Psoas muscle (tissue), 8 donors: ENCODE measurements around the gene MRPS35. TPM values are rescaled to one million over a fixed set of nuclear protein-coding genes. Genes with fewer than 3 reads are reported as not detected.

ENCODE experiments used
- ATAC-seq, 4 donors: fragments of 200-7000 bp; cut with Tn5 transposase; one replicate each; pipeline ENCODE4 v1.9.1; 2020; ENCODE audit warnings: moderate library complexity in 3 of 4, mild to moderate bottlenecking in 2 of 4
- DNase-seq, 2 donors: peaks; one replicate each; pipeline ENCODE4 v3.0.0-alpha.2; 2020
- H3K27ac ChIP-seq: fragments of 200-600 bp; one replicate; pipeline ENCODE4 v1.8.0; 2022
- H3K27me3 ChIP-seq, 3 donors: fragments of 200-600 bp in 1 of 3; one replicate each; pipeline versions ENCODE4 v1.6.1 to v1.8.0; 2013 to 2022; ENCODE audit warnings: low read length in 2 of 3, mild to moderate bottlenecking in 2 of 3, moderate library complexity in 1 of 3; ENCODE audit not compliant: insufficient read depth in 3 of 3
- H3K36me3 ChIP-seq, 2 donors: fragments of 200-600 bp in 1 of 2; one replicate each; pipeline versions ENCODE4 v1.6.1 to v1.8.0; 2013 to 2022; ENCODE audit warnings: low read depth in 1 of 2, mild to moderate bottlenecking in 1 of 2, moderate library complexity in 1 of 2; ENCODE audit not compliant: insufficient read depth in 1 of 2
- H3K4me1 ChIP-seq: fragments of 200-600 bp; one replicate; pipeline ENCODE4 v1.8.0; 2022
- H3K4me3 ChIP-seq: fragments of 200-600 bp; one replicate; pipeline ENCODE4 v1.8.0; 2022; ENCODE audit warnings: mild to moderate bottlenecking
- H3K9me3 ChIP-seq: fragments of 200-600 bp; one replicate; pipeline ENCODE4 v1.8.0; 2022
- WGBS, 3 donors: extraction: QIAGEN DNeasy Blood & Tissue Kit; methylation state at CpG; one replicate each; pipeline versions ENCODE4 v1.1.6 to v1.1.7; 2013; 5-methylcytosine and 5-hydroxymethylcytosine counted together
- intact Hi-C, 2 donors: fragments of 100-400 bp; cut with DNase I; formaldehyde crosslinking; loops; one replicate each; pipeline versions ENCODE4 v1.11.0 to v1.14.2; 2022
- polyA plus RNA-seq, 3 donors: library from polyadenylated mRNA; stranded (reverse); fragments of 200-250 nt; gene quantifications; one replicate each; pipeline ENCODE4 v1.2.3, GENCODE V29; 2013
- total RNA-seq, 4 donors: library from RNA; stranded (reverse); fragmentation: NEBNext Ultra II Directional in 2 of 4; extraction: Animal tissue kit (Norgen Biotek cat#: 25700) in 2 of 4; gene quantifications; one replicate each; pipeline versions ENCODE4 v1.2.1 to v1.2.4, GENCODE V29; 2021 to 2023
- TF ChIP-seq, protein P1 (sequence below): fragments of 200-600 bp; IDR thresholded peaks from one replicate; pipeline ENCODE4 v1.8.0; 2022; ENCODE audit warnings: antibody characterized with exemption
- donor health status: healthy with polysubstance abuse.
- donor health status: DM: no; HTN: no; CAD: no; lungs with moderate emphysema.
- donor health status: Bipolar disorder and iron deficiency.
- donor health status: healthy.
- donor health status: DM: yes; HTN: yes; CAD: no.
- donor health status: DM: no; HTN: no; CAD: no.
- donor health status: DM: no; HTN: no; CAD: no.
- donor health status: DM: yes; HTN: yes; CAD: no.

The MRPS35 gene
- total and polyA plus RNA-seq, 7 donors = 48.8 to 129 (median 64.8) TPM

DNA sequence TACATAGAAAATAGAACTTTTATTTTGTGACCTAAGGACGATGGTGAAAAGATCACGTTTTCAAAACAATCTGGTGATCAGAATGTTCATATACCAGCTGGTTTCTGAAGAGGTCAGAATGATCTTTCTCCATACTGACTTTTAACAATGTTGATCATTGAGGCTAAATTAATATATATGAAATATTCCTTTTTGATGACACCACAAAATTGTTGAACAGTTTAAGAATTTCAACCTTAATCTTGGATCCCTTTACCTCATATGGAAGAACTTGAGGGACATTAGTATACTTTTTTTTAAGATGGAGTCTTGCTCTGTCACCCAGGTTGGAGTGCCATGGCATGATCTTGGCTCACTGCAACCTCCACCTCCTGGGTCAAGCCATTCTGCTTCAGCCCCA lies 17.2 kb upstream of the MRPS35 start:
- intact Hi-C loops = no loop called here
- H3K9me3 ChIP-seq = no peaks in the 10 kb centered on the region
- DNase-seq = no peak
- H3K27ac ChIP-seq = no peak overlapping the region
- no peaks in the 10 kb centered on the region for H3K27me3 ChIP-seq
- no peak for ATAC-seq
- TF ChIP-seq, protein P1, sequence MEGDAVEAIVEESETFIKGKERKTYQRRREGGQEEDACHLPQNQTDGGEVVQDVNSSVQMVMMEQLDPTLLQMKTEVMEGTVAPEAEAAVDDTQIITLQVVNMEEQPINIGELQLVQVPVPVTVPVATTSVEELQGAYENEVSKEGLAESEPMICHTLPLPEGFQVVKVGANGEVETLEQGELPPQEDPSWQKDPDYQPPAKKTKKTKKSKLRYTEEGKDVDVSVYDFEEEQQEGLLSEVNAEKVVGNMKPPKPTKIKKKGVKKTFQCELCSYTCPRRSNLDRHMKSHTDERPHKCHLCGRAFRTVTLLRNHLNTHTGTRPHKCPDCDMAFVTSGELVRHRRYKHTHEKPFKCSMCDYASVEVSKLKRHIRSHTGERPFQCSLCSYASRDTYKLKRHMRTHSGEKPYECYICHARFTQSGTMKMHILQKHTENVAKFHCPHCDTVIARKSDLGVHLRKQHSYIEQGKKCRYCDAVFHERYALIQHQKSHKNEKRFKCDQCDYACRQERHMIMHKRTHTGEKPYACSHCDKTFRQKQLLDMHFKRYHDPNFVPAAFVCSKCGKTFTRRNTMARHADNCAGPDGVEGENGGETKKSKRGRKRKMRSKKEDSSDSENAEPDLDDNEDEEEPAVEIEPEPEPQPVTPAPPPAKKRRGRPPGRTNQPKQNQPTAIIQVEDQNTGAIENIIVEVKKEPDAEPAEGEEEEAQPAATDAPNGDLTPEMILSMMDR = no peak
- H3K4me1 ChIP-seq = no peaks in the 10 kb centered on the region
- H3K36me3 ChIP-seq = peaks cover 16 to 87% of the 10 kb centered on the region in 2 donors
- H3K4me3 ChIP-seq = no peak overlapping the region
- 89 to 94% (median 92%) methylated on average over 2 of the region's 2 CpGs for WGBS, 3 donors

DNA sequence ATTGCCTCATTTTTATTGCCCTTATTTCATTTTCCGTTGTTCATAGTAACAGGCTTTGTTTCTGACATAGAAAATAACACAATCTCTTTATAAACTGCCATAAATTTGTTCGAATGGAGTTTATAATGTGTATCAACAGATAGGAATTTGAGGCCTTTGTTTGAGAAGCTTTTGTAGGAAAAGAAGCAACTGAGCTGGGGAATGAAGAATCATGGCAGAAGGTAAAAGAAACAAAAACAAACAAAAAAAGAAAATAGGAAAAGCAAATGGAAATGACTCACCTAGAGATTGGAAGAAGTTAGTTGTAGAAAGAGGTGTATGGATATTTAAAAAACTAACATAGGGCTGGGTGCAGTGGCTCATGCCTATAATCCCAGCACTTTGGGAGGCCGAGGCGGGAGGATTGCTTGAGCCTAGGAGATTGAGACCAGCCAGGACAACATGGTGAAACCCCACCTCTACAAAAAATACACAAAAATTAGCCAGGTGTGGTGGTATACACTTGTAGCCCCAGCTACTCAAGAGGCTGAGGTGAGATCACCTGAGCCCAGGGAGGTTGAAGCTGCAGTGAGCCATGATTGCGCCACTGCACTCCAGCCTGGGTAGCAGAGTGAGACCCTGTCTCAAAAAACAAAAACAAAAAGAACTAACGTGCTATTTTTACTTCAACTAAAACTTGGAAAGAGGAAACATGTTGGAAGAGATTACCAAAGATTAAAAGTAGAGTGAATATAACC lies 14.9 kb upstream of the MRPS35 start:
- peaks cover 7 to 63% of the 10 kb centered on the region in 2 donors for H3K36me3 ChIP-seq
- H3K27ac ChIP-seq = no peak overlapping the region
- H3K27me3 ChIP-seq = no peaks in the 10 kb centered on the region
- 87 to 91% (median 89%) methylated on average over 6 of the region's 6 CpGs for WGBS, 3 donors
- no peaks in the 10 kb centered on the region for H3K4me1 ChIP-seq
- DNase-seq (no peak), ATAC-seq (no peak)
- no peaks in the 10 kb centered on the region for H3K9me3 ChIP-seq
- no peak overlapping the region for H3K4me3 ChIP-seq
- TF ChIP-seq, protein P1 = no peak
- intact Hi-C loops = no loop called here

DNA sequence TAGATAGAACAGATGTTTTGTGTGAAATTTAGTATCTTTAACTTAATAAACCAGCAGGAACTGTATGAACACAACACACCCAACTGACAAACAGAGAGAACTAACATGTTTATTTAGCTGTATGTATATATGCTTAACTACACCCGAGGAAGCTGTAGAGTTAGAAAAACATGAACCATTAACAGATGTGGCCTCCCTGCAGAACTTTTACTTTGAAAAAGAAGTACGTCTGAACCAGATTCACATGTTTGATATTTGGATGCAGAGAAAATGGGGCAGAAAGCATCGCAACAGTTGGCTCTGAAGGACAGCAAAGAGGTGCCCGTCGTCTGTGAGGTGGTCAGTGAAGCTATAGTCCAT lies 14.4 kb upstream of the MRPS35 start, which contains the start of gene REP15:
Gene REP15 (plus strand): TSS at position 155 of the 360 bp plus-strand sequence. CDS start 116 bp downstream, at position 271.
- Histone ChIP-seq H3K9me3 (no peaks in the 10 kb centered on the region), H3K36me3 (peaks cover 7 to 59% of the 10 kb centered on the region in 2 donors), H3K27me3 (no peaks in the 10 kb centered on the region), H3K27ac (no peak within 1 kb of the TSS), H3K4me1 (no peaks in the 10 kb centered on the region), H3K4me3 (no peak within 1 kb of the TSS)
- intact Hi-C loops = no loop called here
- TF ChIP-seq, protein P1 = no peak
- DNase-seq = no peak
- 84 to 88% (median 87%) methylated on average over 5 of the region's 5 CpGs for WGBS, 3 donors
- ATAC-seq = no peak

DNA sequence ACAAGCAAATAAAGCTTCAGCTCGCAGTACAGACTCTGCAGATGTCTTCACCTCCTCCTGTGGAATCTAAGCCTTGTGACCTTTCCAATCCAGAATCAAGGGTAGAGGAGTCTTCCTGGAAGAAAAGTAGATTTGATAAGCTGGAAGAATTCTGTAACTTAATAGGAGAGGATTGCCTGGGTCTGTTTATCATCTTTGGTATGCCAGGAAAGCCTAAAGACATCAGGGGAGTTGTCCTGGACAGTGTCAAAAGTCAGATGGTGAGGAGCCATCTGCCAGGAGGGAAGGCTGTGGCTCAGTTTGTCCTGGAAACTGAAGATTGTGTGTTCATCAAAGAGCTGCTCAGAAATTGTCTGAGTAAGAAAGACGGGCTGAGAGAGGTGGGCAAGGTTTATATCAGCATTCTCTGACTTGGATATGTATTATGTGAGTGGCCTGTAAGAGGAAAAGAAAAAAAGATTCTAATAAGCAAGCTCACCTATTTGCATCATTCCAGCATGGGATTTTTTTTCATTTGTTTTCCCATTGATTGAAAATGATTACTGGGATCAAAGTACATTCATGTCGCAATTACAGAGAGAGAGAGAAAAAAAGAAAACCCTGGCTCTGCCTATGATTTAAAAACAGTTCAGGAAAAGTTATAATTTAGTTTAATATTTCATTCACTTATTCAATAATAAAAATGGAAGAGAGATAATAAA lies 13.6 kb upstream of the MRPS35 start:
- Histone ChIP-seq H3K27me3 (no peaks in the 10 kb centered on the region), H3K4me1 (no peaks in the 10 kb centered on the region), H3K36me3 (peaks cover 4 to 51% of the 10 kb centered on the region in 2 donors), H3K9me3 (no peaks in the 10 kb centered on the region), H3K4me3 (no peak overlapping the region), H3K27ac (no peak overlapping the region)
- ATAC-seq = no peak
- intact Hi-C loops = no loop called here
- 87 to 95% (median 95%) methylated on average over 3 of the region's 3 CpGs for whole genome bisulfite sequencing, 3 donors
- no peak for DNase-seq
- TF ChIP-seq, protein P1 = no peak
